Glutamatergic neuron (in vitro differentiated cells): ENCODE data around the gene LSM3. TPM values are rescaled to one million over a fixed set of nuclear protein-coding genes. Genes with fewer than 3 reads are reported as not detected.

ENCODE experiments used
- DNase-seq: peaks from one replicate; pipeline ENCODE4 v3.0.0; 2022
- H3K27ac Mint-ChIP-seq: one replicate; pipeline ENCODE4 v1.8.0; 2020; ENCODE audit warnings: mild to moderate bottlenecking, mixed read lengths, inconsistent platforms; ENCODE audit not compliant: unreplicated experiment
- H3K27me3 Mint-ChIP-seq: one replicate; pipeline ENCODE4 v1.8.0; 2020; ENCODE audit warnings: mild to moderate bottlenecking, moderate library complexity, mixed read lengths, inconsistent platforms; ENCODE audit not compliant: unreplicated experiment
- H3K36me3 Mint-ChIP-seq: one replicate; pipeline ENCODE4 v1.8.0; 2020; ENCODE audit warnings: mild to moderate bottlenecking, mixed read lengths, inconsistent platforms; ENCODE audit not compliant: unreplicated experiment
- H3K4me1 Mint-ChIP-seq: one replicate; pipeline ENCODE4 v1.8.0; 2020; ENCODE audit warnings: mild to moderate bottlenecking, low read depth, mixed read lengths, inconsistent platforms; ENCODE audit not compliant: unreplicated experiment
- H3K4me3 Mint-ChIP-seq: one replicate; pipeline ENCODE4 v1.8.0; 2020; ENCODE audit warnings: mild to moderate bottlenecking, mixed read lengths, inconsistent platforms; ENCODE audit not compliant: unreplicated experiment
- H3K9me3 Mint-ChIP-seq: one replicate; pipeline ENCODE4 v1.8.0; 2020; ENCODE audit warnings: mild to moderate bottlenecking, moderate library complexity, mixed read lengths, inconsistent platforms; ENCODE audit not compliant: unreplicated experiment
- total RNA-seq: library from RNA; stranded (reverse); fragmentation: NEBNext Ultra II Directional; extraction: Animal tissue kit (Norgen Biotek cat#: 25700); gene quantifications from one replicate; pipeline ENCODE4 v1.2.1, GENCODE V29; 2021; ENCODE audit not compliant: unreplicated experiment
- TF ChIP-seq, protein P1 (sequence below): fragments of 200-600 bp; sonication (generic); IDR thresholded peaks from one replicate; pipeline ENCODE4 v1.5.0; 2021; ENCODE audit not compliant: partially characterized antibody, unreplicated experiment

The LSM3 gene
- total RNA-seq, 1 donor from 2014 or later: 8.4 TPM

DNA sequence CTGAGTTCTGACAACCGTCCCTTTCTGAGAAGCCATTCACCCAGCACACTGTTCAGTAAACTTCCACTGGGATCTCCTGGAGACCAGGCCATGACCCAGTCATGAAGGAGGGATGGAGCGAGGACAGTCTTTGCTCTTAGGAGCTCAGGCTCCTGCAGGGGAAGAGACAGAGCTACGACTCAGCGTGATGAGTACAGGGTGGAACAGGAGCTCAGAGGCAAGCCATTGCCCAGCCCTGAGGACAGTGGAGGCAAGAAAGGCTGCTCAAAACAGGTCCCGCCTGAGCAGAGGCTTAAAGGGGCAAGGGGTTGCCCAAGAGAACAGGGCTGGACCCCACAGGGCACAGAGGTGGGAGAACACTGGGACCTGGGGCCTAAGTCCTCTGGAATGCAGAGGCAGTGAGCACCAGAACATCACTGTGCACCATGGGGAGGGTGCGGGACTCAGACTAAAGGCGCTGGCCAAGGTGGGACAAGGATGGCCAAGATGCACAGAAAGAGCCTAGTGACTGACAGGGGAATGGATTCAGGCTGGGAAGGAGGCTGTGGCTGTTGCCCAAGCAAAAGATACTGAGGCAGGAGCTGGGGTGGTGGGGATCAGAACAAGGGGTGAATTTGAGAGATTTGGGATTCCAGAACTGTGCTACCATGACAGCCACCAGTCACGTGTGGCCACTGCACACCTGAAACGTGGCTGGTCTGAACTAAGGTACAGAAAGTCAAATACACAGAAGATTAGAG, 28.0 kb upstream of the LSM3 start:
- Mint-ChIP-seq H3K27ac (peak overlapping the region; percentile 40), H3K36me3 (no peaks in the 10 kb centered on the region), H3K4me3 (no peak overlapping the region), H3K4me1 (peaks cover 4% of the 10 kb centered on the region), H3K27me3 (peaks cover 4% of the 10 kb centered on the region), H3K9me3 (peaks cover 2% of the 10 kb centered on the region)
- no peak for DNase-seq
- TF ChIP-seq, protein P1, sequence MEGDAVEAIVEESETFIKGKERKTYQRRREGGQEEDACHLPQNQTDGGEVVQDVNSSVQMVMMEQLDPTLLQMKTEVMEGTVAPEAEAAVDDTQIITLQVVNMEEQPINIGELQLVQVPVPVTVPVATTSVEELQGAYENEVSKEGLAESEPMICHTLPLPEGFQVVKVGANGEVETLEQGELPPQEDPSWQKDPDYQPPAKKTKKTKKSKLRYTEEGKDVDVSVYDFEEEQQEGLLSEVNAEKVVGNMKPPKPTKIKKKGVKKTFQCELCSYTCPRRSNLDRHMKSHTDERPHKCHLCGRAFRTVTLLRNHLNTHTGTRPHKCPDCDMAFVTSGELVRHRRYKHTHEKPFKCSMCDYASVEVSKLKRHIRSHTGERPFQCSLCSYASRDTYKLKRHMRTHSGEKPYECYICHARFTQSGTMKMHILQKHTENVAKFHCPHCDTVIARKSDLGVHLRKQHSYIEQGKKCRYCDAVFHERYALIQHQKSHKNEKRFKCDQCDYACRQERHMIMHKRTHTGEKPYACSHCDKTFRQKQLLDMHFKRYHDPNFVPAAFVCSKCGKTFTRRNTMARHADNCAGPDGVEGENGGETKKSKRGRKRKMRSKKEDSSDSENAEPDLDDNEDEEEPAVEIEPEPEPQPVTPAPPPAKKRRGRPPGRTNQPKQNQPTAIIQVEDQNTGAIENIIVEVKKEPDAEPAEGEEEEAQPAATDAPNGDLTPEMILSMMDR: no peak

DNA sequence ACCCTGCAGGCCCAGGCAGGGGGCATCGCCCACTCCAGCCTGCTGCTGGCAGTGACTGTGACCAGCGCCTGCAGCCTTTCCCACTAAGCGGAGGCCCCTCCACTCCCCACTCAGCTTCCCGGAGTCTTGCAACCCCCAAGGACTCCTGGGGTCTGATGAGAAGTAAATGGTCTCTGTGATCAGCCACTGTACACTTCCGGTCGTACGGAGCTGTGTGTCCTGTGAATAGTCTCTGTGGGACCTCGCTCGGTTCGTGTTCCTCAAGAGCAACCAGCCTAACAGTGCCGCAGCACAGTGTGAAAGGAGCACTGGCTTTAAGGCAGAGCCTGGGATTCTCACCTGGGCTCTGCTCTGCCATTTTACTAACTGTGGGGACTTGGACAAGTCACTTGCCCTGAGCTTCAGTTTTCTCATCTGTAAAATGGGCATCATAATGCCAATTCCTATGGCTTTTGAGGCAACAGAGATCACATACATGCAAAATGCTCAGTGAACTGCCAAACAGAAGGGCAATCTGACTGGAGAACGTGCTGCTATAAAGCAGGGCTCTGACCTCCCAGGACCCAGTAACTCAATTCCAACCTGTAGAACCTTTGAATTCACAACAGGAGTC, 27.0 kb upstream of the LSM3 start:
- Mint-ChIP-seq H3K4me1 (peaks cover 4% of the 10 kb centered on the region), H3K27ac (no peak overlapping the region), H3K27me3 (peaks cover 2% of the 10 kb centered on the region), H3K36me3 (no peaks in the 10 kb centered on the region), H3K4me3 (no peak overlapping the region), H3K9me3 (peaks cover 2% of the 10 kb centered on the region)
- TF ChIP-seq, protein P1: no peak
- DNase-seq: no peak

DNA sequence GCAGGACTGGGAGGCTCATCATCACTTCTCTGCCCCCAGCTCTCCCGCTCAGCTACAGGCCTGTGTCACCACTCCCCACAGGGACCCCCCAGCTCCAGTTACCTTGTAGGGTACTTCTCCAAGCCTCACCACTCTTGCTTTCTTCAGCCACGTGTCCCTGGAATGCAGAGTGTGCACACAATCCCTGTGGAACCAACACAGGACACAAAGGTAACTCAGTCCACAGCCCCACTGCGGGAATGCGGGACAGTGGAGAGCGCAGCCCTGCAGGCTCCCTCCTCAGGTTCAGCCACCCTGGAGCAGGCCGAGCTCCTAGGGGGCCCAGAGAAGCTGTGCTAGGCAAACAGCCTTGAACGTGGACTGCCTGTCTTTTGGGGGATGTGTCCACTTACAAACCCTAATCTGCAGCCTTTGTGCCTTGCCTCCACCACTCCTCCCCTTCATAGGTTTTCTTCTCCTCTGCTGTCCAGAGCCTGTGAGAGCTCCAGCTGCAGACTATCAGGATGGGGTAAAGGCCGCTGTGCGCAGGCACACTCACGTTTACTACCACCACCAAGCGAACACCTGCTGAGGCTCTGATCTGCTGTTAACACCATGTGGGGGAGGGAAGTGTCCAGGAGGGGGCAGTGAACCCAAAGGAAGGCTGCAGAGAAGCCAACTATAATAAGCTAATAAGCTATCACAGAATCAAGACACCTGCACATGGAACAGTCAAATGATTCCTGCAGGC, 26.2 kb upstream of the LSM3 start:
- Mint-ChIP-seq H3K36me3 (no peaks in the 10 kb centered on the region), H3K4me3 (no peak overlapping the region), H3K4me1 (peaks cover 2% of the 10 kb centered on the region), H3K9me3 (peaks cover 2% of the 10 kb centered on the region), H3K27ac (no peak overlapping the region), H3K27me3 (peaks cover 2% of the 10 kb centered on the region)
- TF ChIP-seq, protein P1: no peak
- DNase-seq: no peak

DNA sequence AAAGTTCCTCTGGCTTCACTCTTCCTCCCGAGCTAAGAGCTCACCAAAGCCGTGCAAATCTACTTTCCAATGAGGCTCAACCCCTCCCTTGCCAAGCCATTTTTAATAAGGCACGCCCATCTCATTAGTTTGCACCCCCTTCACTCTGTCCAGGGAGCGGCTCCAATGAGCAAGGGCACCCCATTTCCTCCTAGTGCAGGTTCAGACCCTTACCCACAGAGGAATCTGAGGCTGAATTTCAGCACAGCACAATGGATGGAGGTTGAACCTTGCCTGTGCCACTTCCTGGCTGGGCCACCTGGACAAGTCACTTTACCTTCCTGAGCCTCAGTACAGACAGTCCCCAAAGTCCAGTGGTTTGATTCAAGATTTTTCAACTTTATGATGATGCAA, 25.7 kb upstream of the LSM3 start:
- no peak overlapping the region for H3K4me3 Mint-ChIP-seq
- no peak for DNase-seq
- peaks cover 2% of the 10 kb centered on the region for H3K9me3 Mint-ChIP-seq
- TF ChIP-seq, protein P1: no peak
- no peaks in the 10 kb centered on the region for H3K4me1 Mint-ChIP-seq
- H3K27me3 Mint-ChIP-seq: peaks cover 2% of the 10 kb centered on the region
- H3K36me3 Mint-ChIP-seq: no peaks in the 10 kb centered on the region
- H3K27ac Mint-ChIP-seq: no peak overlapping the region
